ENCODE data around the gene ACCSL. TPM values are rescaled to one million over a fixed set of nuclear protein-coding genes. Genes with fewer than 3 reads are reported as not detected.

ACCSL gene
- total and polyA plus RNA-seq, 8 donors: not detected

- Histone ChIP-seq H3K4me3 (no peak overlapping the region), H3K27ac (no peak overlapping the region), H3K27me3 (no peaks in the 10 kb centered on the region), H3K9me3 (no peaks in the 10 kb centered on the region), H3K36me3 (peaks cover 7 to 28% (median 23%) of the 10 kb centered on the region in 4 donors), H3K4me1 (peaks cover 5 to 24% (median 7%) of the 10 kb centered on the region in 4 donors)
- WGBS, 5 donors: 97 to 98% (median 97%) methylated on average over 2 of the region's 2 CpGs
- TF ChIP-seq POLR2A (IDR thresholded peaks at IDR 0.05) (no peak), CTCF (IDR thresholded peaks at IDR 0.05) (no peak), POLR2AphosphoS5 (IDR thresholded peaks at IDR 0.05) (no peak), EP300 (IDR thresholded peaks at IDR 0.05) (no peak)
- no peak for DNase-seq
- intact Hi-C loops (cut with DNase I; ENCODE audit: low total_unique reads): no loop called here
These were observed 20.4 kb downstream of the ACCSL start for GRCh38 chr11:44068180-44068579.

GRCh38 chr11:44071157-44071556 is 23.4 kb downstream of the ACCSL start:
- Histone ChIP-seq H3K36me3 (peaks cover 20 to 56% (median 52%) of the 10 kb centered on the region in 4 donors), H3K27me3 (no peaks in the 10 kb centered on the region), H3K27ac (no peak overlapping the region), H3K9me3 (no peaks in the 10 kb centered on the region), H3K4me3 (no peak overlapping the region), H3K4me1 (peaks cover 5 to 18% (median 7%) of the 10 kb centered on the region in 4 donors)
- no peak for DNase-seq
- 81 to 91% (median 89%) methylated on average over 3 of the region's 3 CpGs for WGBS, 5 donors
- intact Hi-C loops (cut with DNase I; ENCODE audit: low total_unique reads): no loop called here
- TF ChIP-seq CTCF (IDR thresholded peaks at IDR 0.05) (no peak), POLR2AphosphoS5 (IDR thresholded peaks at IDR 0.05) (no peak), POLR2A (IDR thresholded peaks at IDR 0.05) (no peak), EP300 (IDR thresholded peaks at IDR 0.05) (no peak)

GRCh38 chr11:44072757-44073658 is 25.2 kb downstream of the ACCSL start:
- Histone ChIP-seq H3K4me1 (peaks cover 0 to 2% (median 0%) of the 10 kb centered on the region in 4 donors), H3K27me3 (no peaks in the 10 kb centered on the region), H3K27ac (no peak overlapping the region), H3K4me3 (no peak overlapping the region), H3K36me3 (peaks cover 20 to 75% (median 67%) of the 10 kb centered on the region in 4 donors), H3K9me3 (no peaks in the 10 kb centered on the region)
- no peak for TF ChIP-seq EP300 (IDR thresholded peaks at IDR 0.05)
- TF ChIP-seq CTCF (IDR thresholded peaks at IDR 0.05): no peak
- TF ChIP-seq POLR2A (IDR thresholded peaks at IDR 0.05): no peak
- TF ChIP-seq POLR2AphosphoS5 (IDR thresholded peaks at IDR 0.05): no peak
- no peak for DNase-seq
- WGBS, 5 donors: 88 to 98% (median 96%) methylated on average over 8 of the region's 8 CpGs
- intact Hi-C loops (cut with DNase I; ENCODE audit: low total_unique reads): no loop called here

- TF ChIP-seq EP300 (IDR thresholded peaks at IDR 0.05) (no peak), CTCF (IDR thresholded peaks at IDR 0.05) (no peak), POLR2AphosphoS5 (IDR thresholded peaks at IDR 0.05) (no peak), POLR2A (IDR thresholded peaks at IDR 0.05) (no peak)
- intact Hi-C loops (cut with DNase I; ENCODE audit: low total_unique reads): no loop called here
- no peak for DNase-seq
- H3K4me3 ChIP-seq: no peak overlapping the region
- H3K27me3 ChIP-seq: no peaks in the 10 kb centered on the region
- H3K36me3 ChIP-seq: peaks cover 16 to 98% (median 91%) of the 10 kb centered on the region in 4 donors
- peaks cover 0 to 3% (median 0%) of the 10 kb centered on the region in 4 donors for H3K4me1 ChIP-seq
- WGBS, 5 donors: 91 to 99% (median 95%) methylated on average over 5 of the region's 5 CpGs
- H3K27ac ChIP-seq: no peak overlapping the region
- no peaks in the 10 kb centered on the region for H3K9me3 ChIP-seq
These were observed 31.0 kb downstream of the ACCSL start for GRCh38 chr11:44078794-44079193.
